Activated CD8-positive, alpha-beta T cell treated with anti-CD3 and anti-CD28 coated beads for 36 hours (primary cell): ENCODE data around the gene TRIM29. TPM values are rescaled to one million over a fixed set of nuclear protein-coding genes. Genes with fewer than 3 reads are reported as not detected.

ENCODE experiments used
- ATAC-seq: fragments of 200-7000 bp; cut with Tn5 transposase; one replicate; pipeline ENCODE4 v1.10.0; 2021; ENCODE audit warnings: mild to moderate bottlenecking, moderate library complexity
- CTCF ChIA-PET: fragments of 350-600 bp; sonication (Branson Sonifier 250); formaldehyde crosslinking; loops from one replicate; lab custom pipeline; 2021; ENCODE audit warnings: antibody characterized with exemption; lab: Charles Lee
- POLR2A ChIA-PET: fragments of 350-600 bp; sonication (Branson Sonifier 250); formaldehyde crosslinking; loops from one replicate; lab custom pipeline; 2021; ENCODE audit warnings: antibody characterized with exemption; lab: Charles Lee
- DNase-seq: peaks from one replicate; pipeline ENCODE4 v3.0.0-alpha.2; 2020
- H3K27ac Mint-ChIP-seq: one replicate; pipeline ENCODE4 v1.8.0; 2021; ENCODE audit warnings: mild to moderate bottlenecking, mixed read lengths
- H3K27me3 Mint-ChIP-seq: one replicate; pipeline ENCODE4 v1.8.0; 2021; ENCODE audit warnings: mixed read lengths
- H3K36me3 Mint-ChIP-seq: one replicate; pipeline ENCODE4 v1.8.0; 2021; ENCODE audit warnings: low read depth, mixed read lengths
- H3K4me1 Mint-ChIP-seq: one replicate; pipeline ENCODE4 v1.8.0; 2021; ENCODE audit warnings: low read depth, mixed read lengths
- H3K4me3 Mint-ChIP-seq: one replicate; pipeline ENCODE4 v1.8.0; 2021; ENCODE audit warnings: mild to moderate bottlenecking, moderate library complexity, mixed read lengths
- H3K9me3 Mint-ChIP-seq: one replicate; pipeline ENCODE4 v1.8.0; 2021; ENCODE audit warnings: mixed read lengths
- CTCF ChIP-seq: fragments of 200-600 bp; IDR thresholded peaks from one replicate; pipeline ENCODE4 v1.8.0; 2022; ENCODE audit warnings: antibody characterized with exemption, mild to moderate bottlenecking
- intact Hi-C: fragments of 100-400 bp; cut with micrococcal nuclease; formaldehyde crosslinking; loops from one replicate; pipeline ENCODE4 v1.10.0; 2022
- total RNA-seq, 2 experiments: library from RNA; stranded (reverse); gene quantifications; one replicate each; pipeline ENCODE4 v1.2.3, GENCODE V29; 2021

Gene TRIM29
- total RNA-seq, 2 experiments from 2014 or later = not detected

GRCh38 chr11:120178561-120179056 lies 40.7 kb upstream of the TRIM29 start:
- Mint-ChIP-seq H3K27ac (no peak overlapping the region), H3K27me3 (peaks cover 8% of the 10 kb centered on the region), H3K4me1 (no peaks in the 10 kb centered on the region), H3K9me3 (no peaks in the 10 kb centered on the region), H3K36me3 (no peaks in the 10 kb centered on the region), H3K4me3 (no peak overlapping the region)
- no peak for DNase-seq
- intact Hi-C loops = no loop called here
- TF ChIP-seq CTCF = no peak
- POLR2A ChIA-PET = no interaction called here
- ATAC-seq = no peak
- CTCF ChIA-PET = interaction anchor here (1.0 to 3.1 kb wide), 3 partner anchors 10 to 125 kb away, joined by 3 to 12 read pairs (median 4); no protein-coding TSS in a partner anchor

DNA sequence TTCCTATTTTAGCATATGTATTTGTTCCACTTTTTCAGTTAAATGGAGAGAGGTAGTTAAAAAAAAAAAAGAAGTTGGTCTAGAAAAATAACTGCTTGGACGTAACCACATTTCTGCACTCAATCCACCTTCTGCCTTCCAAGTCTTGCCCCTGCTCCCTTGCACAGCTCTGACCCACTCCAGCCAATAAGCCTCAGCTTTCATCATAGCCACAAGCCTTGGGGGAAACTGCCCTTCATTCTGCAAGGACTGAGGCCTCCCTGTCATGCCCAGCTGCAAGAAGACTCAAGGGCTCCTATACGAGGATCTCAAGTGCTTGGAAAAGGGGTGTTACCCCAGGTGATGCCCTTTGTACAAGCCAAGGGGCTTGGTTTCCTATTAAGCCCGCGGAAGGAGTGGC lies 37.0 kb upstream of the TRIM29 start:
- Mint-ChIP-seq H3K4me3 (no peak overlapping the region), H3K27me3 (peaks cover 27% of the 10 kb centered on the region), H3K27ac (no peak overlapping the region), H3K9me3 (no peaks in the 10 kb centered on the region), H3K36me3 (no peaks in the 10 kb centered on the region), H3K4me1 (peaks cover 3% of the 10 kb centered on the region)
- CTCF ChIA-PET = interaction anchor here (1.2 to 7.1 kb wide), 4 partner anchors 22 to 127 kb away, joined by 3 to 92 read pairs (median 47); no protein-coding TSS in a partner anchor
- no peak for TF ChIP-seq CTCF
- ATAC-seq = no peak
- intact Hi-C loops = loop anchor here (5.0 kb wide), 1 partner anchor 127 kb away; no protein-coding TSS in a partner anchor
- no peak for DNase-seq
- POLR2A ChIA-PET = interaction anchor here (0.6 kb wide), 1 partner anchor 11 kb away, joined by 4 read pairs; no protein-coding TSS in a partner anchor

- Mint-ChIP-seq H3K4me1 (peaks cover 3% of the 10 kb centered on the region), H3K9me3 (no peaks in the 10 kb centered on the region), H3K27ac (no peak overlapping the region), H3K27me3 (peaks cover 28% of the 10 kb centered on the region), H3K36me3 (no peaks in the 10 kb centered on the region), H3K4me3 (no peak overlapping the region)
- DNase-seq = no peak
- intact Hi-C loops = loop anchor here (2.0 to 5.0 kb wide), 2 partner anchors 57 to 128 kb away; no protein-coding TSS in a partner anchor
- CTCF ChIA-PET = interaction anchor here (2.2 to 7.1 kb wide), 3 partner anchors 54 to 128 kb away, joined by 6 to 92 read pairs (median 88); no protein-coding TSS in a partner anchor
- TF ChIP-seq CTCF = no peak
- ATAC-seq = no peak
- POLR2A ChIA-PET = no interaction called here
These were observed 35.9 kb upstream of the TRIM29 start for GRCh38 chr11:120173807-120174206.

GRCh38 chr11:120173019-120173705 lies 35.2 kb upstream of the TRIM29 start:
- no peak overlapping the region for H3K4me3 Mint-ChIP-seq
- POLR2A ChIA-PET = no interaction called here
- TF ChIP-seq CTCF = no peak
- DNase-seq = no peak
- CTCF ChIA-PET = interaction anchor here (0.9 to 7.1 kb wide), 3 partner anchors 21 to 128 kb away, joined by 3 to 92 read pairs (median 88); no protein-coding TSS in a partner anchor
- H3K27ac Mint-ChIP-seq = no peak overlapping the region
- H3K4me1 Mint-ChIP-seq = peaks cover 3% of the 10 kb centered on the region
- H3K36me3 Mint-ChIP-seq = no peaks in the 10 kb centered on the region
- H3K9me3 Mint-ChIP-seq = no peaks in the 10 kb centered on the region
- intact Hi-C loops = loop anchor here (2.0 to 5.0 kb wide), 2 partner anchors 58 to 129 kb away; no protein-coding TSS in a partner anchor
- ATAC-seq = no peak
- peaks cover 34% of the 10 kb centered on the region for H3K27me3 Mint-ChIP-seq
